ENCODE data around the gene COTL1. TPM values are rescaled to one million over a fixed set of nuclear protein-coding genes. Genes with fewer than 3 reads are reported as not detected.

The COTL1 gene
- total RNA-seq, 1 donor from 2014 or later = 37.6 TPM

DNA sequence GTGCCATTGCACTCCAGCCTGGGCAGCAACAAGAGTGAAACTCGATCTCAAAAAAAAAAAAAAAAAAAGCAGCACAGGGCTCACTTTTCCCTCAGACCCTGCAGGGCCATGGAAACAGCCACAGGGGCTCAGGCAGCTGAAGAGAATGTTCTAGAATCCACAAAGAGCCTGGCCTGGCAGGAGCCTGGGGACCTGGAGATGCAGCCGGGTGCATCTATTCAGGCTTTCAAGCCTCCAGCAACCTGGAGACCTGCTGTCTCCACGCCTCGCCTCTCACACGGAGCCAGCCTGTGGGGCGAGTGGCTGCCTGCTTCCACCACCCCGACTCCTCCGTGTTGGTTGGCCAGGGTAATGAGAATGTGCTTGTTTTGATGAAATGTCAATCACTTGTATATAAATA lies 69.4 kb downstream of the COTL1 start:
- no peak for DNase-seq (ENCODE audit: low spot score, unreplicated experiment)
- no peak overlapping the region for H3K4me3 Mint-ChIP-seq (ENCODE audit: low read depth)
- peaks cover 12% of the 10 kb centered on the region for H3K4me1 Mint-ChIP-seq (ENCODE audit: low read depth)
- peaks cover 3% of the 10 kb centered on the region for H3K27me3 Mint-ChIP-seq
- H3K9me3 Mint-ChIP-seq (ENCODE audit: low read depth) = no peaks in the 10 kb centered on the region
- TF ChIP-seq, protein P1, sequence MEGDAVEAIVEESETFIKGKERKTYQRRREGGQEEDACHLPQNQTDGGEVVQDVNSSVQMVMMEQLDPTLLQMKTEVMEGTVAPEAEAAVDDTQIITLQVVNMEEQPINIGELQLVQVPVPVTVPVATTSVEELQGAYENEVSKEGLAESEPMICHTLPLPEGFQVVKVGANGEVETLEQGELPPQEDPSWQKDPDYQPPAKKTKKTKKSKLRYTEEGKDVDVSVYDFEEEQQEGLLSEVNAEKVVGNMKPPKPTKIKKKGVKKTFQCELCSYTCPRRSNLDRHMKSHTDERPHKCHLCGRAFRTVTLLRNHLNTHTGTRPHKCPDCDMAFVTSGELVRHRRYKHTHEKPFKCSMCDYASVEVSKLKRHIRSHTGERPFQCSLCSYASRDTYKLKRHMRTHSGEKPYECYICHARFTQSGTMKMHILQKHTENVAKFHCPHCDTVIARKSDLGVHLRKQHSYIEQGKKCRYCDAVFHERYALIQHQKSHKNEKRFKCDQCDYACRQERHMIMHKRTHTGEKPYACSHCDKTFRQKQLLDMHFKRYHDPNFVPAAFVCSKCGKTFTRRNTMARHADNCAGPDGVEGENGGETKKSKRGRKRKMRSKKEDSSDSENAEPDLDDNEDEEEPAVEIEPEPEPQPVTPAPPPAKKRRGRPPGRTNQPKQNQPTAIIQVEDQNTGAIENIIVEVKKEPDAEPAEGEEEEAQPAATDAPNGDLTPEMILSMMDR (IDR thresholded peaks at IDR 0.05; ENCODE audit: unreplicated experiment) = no peak
- H3K36me3 Mint-ChIP-seq (ENCODE audit: insufficient read depth) = no peaks in the 10 kb centered on the region
- H3K27ac Mint-ChIP-seq = no peak overlapping the region

DNA sequence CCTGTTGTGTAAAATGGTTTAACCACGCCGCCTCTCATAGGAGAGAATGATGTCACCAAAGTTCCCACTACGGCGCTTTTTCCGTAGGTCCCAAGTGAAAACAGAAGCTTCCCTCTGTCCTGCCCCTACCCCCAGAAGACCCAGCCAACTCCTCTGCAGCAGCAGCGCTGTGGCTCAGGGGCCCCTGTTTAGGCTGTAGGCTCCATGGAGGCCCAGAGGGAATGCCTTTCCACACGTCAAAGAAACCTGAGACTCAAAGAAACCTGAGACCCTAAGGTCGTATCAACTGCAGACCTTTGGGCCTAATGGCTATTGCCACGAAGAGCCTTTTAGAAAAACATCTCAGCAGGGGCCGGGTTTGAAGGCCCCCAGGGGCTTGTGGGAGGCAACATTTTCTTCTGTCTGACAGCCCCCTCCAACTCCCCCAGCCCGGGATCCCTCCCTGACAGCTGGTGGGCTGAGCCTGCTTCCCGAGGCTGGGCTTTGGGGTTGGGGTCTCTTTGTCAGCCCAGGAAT lies 70.3 kb downstream of the COTL1 start:
- no peak for DNase-seq (ENCODE audit: low spot score, unreplicated experiment)
- H3K4me1 Mint-ChIP-seq (ENCODE audit: low read depth) = peaks cover 12% of the 10 kb centered on the region
- TF ChIP-seq, protein P1 (IDR thresholded peaks at IDR 0.05; ENCODE audit: unreplicated experiment) = no peak
- H3K27ac Mint-ChIP-seq = no peak overlapping the region
- no peaks in the 10 kb centered on the region for H3K27me3 Mint-ChIP-seq
- H3K9me3 Mint-ChIP-seq (ENCODE audit: low read depth) = no peaks in the 10 kb centered on the region
- no peaks in the 10 kb centered on the region for H3K36me3 Mint-ChIP-seq (ENCODE audit: insufficient read depth)
- no peak overlapping the region for H3K4me3 Mint-ChIP-seq (ENCODE audit: low read depth)

DNA sequence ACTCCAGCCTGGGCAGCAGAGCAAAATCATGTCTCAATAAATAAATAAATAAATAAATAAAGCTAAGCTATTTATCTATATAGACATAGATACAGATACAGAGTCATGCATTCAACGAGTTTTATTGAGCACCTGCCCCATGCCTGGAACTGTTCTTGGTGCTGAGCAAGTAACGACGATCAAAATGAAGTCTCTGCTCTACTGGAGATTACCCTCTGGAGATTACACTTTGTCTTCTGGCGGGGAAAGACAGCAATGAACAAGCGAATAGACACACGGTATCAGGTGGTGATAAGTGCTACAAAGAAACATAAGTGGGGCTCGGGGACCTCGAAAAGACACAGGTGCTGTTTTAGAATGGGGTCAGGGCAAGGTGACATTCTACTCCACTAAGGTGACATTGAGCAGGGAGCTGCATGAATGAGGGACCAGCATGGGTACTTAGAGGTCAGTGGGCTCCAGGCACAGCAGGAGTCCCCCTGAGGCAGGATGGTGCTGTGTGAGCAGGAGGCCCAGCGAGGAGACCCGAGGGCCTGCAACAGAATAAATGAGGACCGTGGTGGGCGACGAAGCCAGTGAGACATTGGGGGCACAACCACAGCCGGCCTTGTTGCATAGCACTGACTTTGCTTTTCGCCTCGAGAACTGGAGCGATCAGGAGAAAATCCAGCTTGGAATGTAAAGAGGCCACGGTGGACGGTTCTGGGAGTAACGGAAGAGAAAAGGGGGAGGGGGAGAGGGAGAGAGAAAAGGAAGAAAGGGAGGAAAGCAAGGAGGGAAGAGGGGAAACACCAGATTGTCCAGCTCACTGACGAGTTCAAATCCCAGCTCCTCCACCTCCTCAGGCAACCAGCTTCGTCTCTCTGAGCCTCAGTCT lies 71.0 kb downstream of the COTL1 start:
- no peak for DNase-seq (ENCODE audit: low spot score, unreplicated experiment)
- Mint-ChIP-seq H3K4me1 (ENCODE audit: low read depth) (peaks cover 12% of the 10 kb centered on the region), H3K27ac (no peak overlapping the region), H3K9me3 (ENCODE audit: low read depth) (no peaks in the 10 kb centered on the region), H3K4me3 (ENCODE audit: low read depth) (no peak overlapping the region), H3K27me3 (no peaks in the 10 kb centered on the region), H3K36me3 (ENCODE audit: insufficient read depth) (no peaks in the 10 kb centered on the region)
- TF ChIP-seq, protein P1 (IDR thresholded peaks at IDR 0.05; ENCODE audit: unreplicated experiment) = no peak

DNA sequence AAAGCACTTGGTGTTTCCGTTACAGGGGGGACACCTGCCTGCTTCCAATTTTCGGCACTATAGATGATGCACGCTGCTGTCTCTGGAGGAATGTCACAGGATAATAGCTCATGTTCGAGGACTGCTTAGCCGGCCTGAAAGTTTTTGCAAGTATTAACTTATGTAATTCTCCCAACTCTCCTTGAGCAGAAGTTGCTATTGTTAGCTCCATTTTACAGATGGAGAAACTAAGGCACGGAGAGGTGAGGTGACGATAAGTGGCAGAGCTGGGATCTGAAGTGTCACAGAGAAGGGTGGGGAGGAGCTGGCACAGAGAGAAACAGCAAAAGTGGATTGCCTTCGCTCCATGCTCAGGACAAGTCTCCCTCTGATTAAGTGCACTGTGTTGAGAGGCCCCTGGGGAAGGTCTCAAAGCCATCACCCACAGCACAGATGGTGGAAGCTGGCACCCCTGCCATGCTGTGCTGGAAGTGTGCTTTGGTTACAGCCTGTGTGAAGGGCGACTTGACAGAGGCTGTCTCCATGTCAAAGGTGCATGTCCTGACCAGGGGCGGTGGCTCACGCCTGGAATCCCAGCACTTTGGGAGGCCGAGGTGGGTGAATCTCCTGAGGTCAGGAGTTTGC lies 72.7 kb downstream of the COTL1 start:
- no peak for DNase-seq (ENCODE audit: low spot score, unreplicated experiment)
- no peaks in the 10 kb centered on the region for H3K9me3 Mint-ChIP-seq (ENCODE audit: low read depth)
- no peaks in the 10 kb centered on the region for H3K27me3 Mint-ChIP-seq
- H3K27ac Mint-ChIP-seq = no peak overlapping the region
- H3K4me1 Mint-ChIP-seq (ENCODE audit: low read depth) = peaks cover 12% of the 10 kb centered on the region
- H3K36me3 Mint-ChIP-seq (ENCODE audit: insufficient read depth) = no peaks in the 10 kb centered on the region
- H3K4me3 Mint-ChIP-seq (ENCODE audit: low read depth) = no peak overlapping the region
- TF ChIP-seq, protein P1 (IDR thresholded peaks at IDR 0.05; ENCODE audit: unreplicated experiment) = no peak

DNA sequence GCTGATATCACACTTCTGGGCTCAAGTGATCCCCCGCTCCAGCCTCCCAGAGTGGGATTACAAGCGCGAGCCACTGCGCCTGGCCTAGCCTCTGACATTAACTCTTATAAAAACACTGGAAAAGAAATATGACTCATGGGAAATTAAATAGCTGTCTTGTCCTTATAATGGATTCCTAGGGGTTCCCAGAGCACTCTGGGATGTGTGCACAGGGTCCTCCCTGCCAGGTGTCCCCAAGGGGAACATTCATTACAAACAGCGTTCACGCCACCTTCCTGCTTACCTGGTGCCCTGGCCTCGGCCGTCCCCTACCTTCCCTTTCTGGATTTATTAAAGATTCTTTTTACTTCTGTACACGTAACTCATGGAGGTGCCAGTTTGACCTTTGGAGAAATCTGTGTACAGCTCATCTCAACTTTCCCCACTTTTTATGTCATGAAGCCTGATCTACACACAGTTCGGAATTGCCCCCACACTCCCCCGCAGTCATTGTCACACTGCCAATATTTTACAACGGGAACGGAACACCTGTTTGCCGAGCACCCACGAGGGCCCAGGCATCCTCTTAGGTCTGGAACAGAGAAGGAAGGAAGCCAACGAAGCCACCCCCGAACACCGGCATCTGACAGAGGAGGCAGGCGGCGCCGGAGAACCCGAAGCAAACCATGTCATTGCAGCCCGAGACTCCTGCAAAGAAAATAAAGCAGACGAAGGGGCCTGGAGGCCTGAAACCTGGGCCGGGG lies 73.7 kb downstream of the COTL1 start:
- Mint-ChIP-seq H3K9me3 (ENCODE audit: low read depth) (no peaks in the 10 kb centered on the region), H3K27me3 (no peaks in the 10 kb centered on the region), H3K27ac (peak overlapping the region; percentile 1), H3K4me3 (ENCODE audit: low read depth) (no peak overlapping the region), H3K36me3 (ENCODE audit: insufficient read depth) (no peaks in the 10 kb centered on the region), H3K4me1 (ENCODE audit: low read depth) (peaks cover 9% of the 10 kb centered on the region)
- TF ChIP-seq, protein P1 (IDR thresholded peaks at IDR 0.05; ENCODE audit: unreplicated experiment) = no peak
- no peak for DNase-seq (ENCODE audit: low spot score, unreplicated experiment)
